GM18502 (cell line): ENCODE results near the gene EPG5.
A peak's percentile ranks its signal among the peaks of the same experiment; 100 is the strongest.

Source experiments
- ATAC-seq: cut with Tn5 transposase; IDR thresholded peaks from one replicate; pipeline ENCODE4 v1.9.1; 2021; ENCODE audit warnings: mild to moderate bottlenecking; ENCODE audit not compliant: unreplicated experiment, poor library complexity

The EPG5 gene

GRCh38 chr18:45923138-45923537 is 44.0 kb downstream of the EPG5 start:
- ATAC-seq: no peak

GRCh38 chr18:45920367-45920766 is 46.8 kb downstream of the EPG5 start:
- no peak for ATAC-seq

- ATAC-seq: no peak
Measured at GRCh38 chr18:45916302-45916701, 50.8 kb downstream of the EPG5 start.

GRCh38 chr18:45913276-45913675 is 53.9 kb downstream of the EPG5 start:
- ATAC-seq: no peak

- ATAC-seq: peak; percentile 69
Measured at GRCh38 chr18:45910405-45911023, 56.6 kb downstream of the EPG5 start.

GRCh38 chr18:45901654-45902210 is 65.4 kb downstream of the EPG5 start:
- ATAC-seq: no peak

GRCh38 chr18:45900623-45901022 is 66.5 kb downstream of the EPG5 start:
- ATAC-seq: no peak

- no peak for ATAC-seq
Measured at GRCh38 chr18:45896991-45897390, 70.1 kb downstream of the EPG5 start.

- ATAC-seq: no peak
Measured at GRCh38 chr18:45896452-45896851, 70.7 kb downstream of the EPG5 start.

GRCh38 chr18:45895339-45895738 is 71.8 kb downstream of the EPG5 start:
- no peak for ATAC-seq

- no peak for ATAC-seq
Measured at GRCh38 chr18:45894818-45895217, 72.3 kb downstream of the EPG5 start.

- ATAC-seq: no peak
Measured at GRCh38 chr18:45891806-45892205, 75.3 kb downstream of the EPG5 start.

GRCh38 chr18:45890606-45891005 is 76.5 kb downstream of the EPG5 start:
- ATAC-seq: no peak

- ATAC-seq: no peak
Measured at GRCh38 chr18:45889419-45890064, 77.6 kb downstream of the EPG5 start.

- ATAC-seq: no peak
Measured at GRCh38 chr18:45887585-45887984, 79.5 kb downstream of the EPG5 start.

GRCh38 chr18:45880876-45881558 is 86.1 kb downstream of the EPG5 start:
- ATAC-seq: no peak

GRCh38 chr18:45879681-45880655 is 87.2 kb downstream of the EPG5 start:
- ATAC-seq: peak; percentile 82

- ATAC-seq: no peak
Measured at GRCh38 chr18:45877403-45877802, 89.7 kb downstream of the EPG5 start.

GRCh38 chr18:45876161-45876560 is 91.0 kb downstream of the EPG5 start:
- ATAC-seq: no peak

- peak; percentile 93 for ATAC-seq
Measured at GRCh38 chr18:45874491-45875184, 92.5 kb downstream of the EPG5 start.
